Activated T-helper 1 cell treated with Interleukin-2 at 50 U/mL for 16 hours (primary cell): Measurements from ENCODE around the gene PDE5A.
"Not testable (repeated sequence)": the region's sequence is repeated elsewhere in the genome, so short reads cannot be mapped to it uniquely, and the experiment has no call there.

Source experiments
- DNase-seq: peaks from one replicate; pipeline ENCODE4 v3.0.0-alpha.2; 2020; ENCODE audit warnings: low read depth

The PDE5A gene

DNA sequence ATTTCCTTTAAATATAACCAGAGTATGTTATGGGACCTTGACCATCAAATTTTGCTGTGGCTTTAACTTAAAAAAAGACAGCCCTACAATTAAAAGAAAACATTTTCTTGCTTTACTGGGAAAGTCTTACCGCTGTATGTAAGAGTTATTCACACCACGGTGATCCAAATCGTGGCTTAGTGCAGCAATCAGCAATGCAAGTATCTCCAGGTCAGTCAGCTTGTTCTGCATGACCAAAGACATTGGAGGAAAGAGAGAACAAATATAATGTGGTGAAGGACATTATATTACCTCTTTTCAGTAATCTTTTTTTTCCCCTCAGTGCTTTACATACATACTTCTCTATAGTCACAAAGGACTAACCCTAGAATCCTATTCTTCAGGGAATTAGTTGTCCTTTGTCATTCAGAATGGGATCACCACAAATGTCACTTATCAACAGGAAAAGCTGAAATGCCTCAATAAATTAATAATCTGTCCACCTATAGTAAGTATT lies 109.6 kb downstream of the PDE5A start:
- no peak for DNase-seq

DNA sequence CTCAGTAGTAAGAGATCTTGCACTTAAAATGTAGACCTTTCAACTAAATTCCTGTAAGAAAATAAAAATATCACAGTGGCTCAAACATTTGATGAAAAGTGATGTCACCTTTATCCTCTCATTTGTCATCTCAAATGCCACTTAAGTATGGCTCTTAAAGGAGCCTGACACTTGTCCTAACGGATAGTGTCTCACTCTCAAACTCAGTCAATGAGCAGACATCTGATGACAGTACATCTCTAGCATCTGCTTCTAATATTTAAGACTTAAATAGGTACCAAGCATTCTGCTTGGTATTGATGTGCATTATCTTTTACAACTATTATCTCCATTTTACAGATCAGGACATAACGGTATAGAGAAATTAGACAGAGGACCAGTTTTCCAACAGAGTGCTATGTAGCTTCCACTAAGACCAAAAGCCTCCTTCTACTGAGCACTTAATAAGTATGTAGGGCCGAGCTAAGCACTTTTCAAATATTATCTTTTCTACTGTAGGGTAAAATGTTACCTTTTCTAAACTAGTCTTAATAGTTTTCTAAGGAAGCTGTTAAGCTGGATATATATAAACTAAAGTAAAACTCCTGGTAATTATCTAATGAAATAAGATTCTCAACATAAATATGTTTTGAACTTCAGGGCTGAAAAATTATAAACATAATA lies 110.2 kb downstream of the PDE5A start:
- DNase-seq: no peak

GRCh38 chr4:119517361-119518229 lies 111.0 kb downstream of the PDE5A start:
- DNase-seq: no peak

DNA sequence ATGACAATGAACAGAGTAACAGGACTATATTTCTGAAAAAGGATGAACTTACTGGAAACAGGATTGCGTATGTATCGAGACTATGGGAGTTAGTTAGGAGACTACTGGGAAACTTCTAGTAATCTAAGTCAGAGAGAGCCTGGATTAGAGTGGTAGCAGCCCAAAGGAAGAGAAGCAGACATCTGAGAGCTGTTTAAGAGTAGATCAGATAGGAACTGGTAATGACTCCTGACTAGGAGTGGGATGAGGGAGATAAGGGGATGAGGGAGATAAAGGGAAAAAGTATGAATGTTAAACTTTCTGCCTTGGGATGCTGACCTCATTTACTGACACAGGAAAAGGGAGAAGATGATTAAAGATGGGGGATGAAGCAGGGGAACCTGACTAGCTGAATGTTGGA lies 116.2 kb downstream of the PDE5A start:
- no peak for DNase-seq

- no peak for DNase-seq
Observed at GRCh38 chr4:119510395-119511149, 118.0 kb downstream of the PDE5A start.

GRCh38 chr4:119508281-119508680 lies 120.3 kb downstream of the PDE5A start:
- no peak for DNase-seq

DNA sequence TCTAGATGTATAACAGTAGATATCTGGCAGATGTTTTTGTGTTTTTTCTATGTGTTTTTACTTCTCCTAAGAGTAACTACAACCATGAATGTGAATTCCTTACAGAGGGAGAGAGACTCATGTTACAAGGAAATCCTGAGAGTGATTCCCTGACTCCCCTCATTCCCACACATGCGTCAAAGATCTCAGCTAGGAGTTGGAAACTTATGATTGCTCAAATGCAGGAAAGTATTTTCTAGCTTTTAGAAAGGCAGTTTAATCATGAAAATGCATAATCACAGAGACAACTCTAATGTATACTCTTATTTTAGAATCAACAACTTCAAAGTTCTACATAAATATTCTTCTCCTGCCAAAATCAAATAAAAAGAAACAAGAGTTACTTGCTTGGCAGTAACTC lies 121.8 kb downstream of the PDE5A start:
- no peak for DNase-seq

- no peak for DNase-seq
Observed at GRCh38 chr4:119504616-119505015, 124.0 kb downstream of the PDE5A start.

DNA sequence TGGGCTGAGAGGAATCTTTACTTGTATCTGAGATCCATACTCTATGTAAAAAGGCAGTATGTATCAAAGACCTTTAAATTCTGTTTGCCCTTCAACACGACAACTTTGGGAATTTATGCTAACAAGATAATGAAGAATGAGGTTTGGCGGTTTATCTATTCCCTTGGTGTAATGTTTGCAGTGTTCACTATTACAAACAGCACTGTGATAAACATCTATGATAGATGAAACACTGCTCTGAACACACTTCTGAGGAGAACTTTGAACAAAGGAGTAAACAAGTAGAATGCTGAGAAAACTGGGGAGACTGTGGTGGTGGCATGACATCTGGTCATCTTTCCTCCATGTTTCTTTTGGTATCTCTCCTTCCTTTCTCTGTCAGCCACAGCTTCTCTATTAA lies 126.9 kb downstream of the PDE5A start:
- no peak for DNase-seq

- DNase-seq: no peak
Observed at GRCh38 chr4:119498527-119498926, 130.1 kb downstream of the PDE5A start.

DNA sequence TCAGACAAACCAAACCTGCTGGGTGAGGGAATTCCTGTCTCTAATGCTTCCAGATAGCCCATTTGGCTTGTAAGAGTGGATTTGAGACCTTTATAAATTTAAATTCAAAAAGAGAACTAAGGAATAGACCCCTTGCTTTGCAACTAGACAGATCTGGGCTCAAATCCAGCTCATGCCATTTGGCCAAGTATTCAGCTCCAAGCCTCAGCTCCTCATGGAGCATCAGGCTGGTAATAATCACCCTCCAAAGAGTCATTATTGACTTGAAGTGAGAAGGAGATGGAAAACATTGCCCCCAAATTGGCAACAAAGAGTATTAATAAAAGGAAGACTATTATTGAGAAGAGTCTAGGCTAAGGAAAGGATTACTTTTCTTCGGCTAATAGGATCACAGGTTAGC lies 134.7 kb downstream of the PDE5A start:
- no peak for DNase-seq

- no peak for DNase-seq
Observed at GRCh38 chr4:119493419-119493818, 135.2 kb downstream of the PDE5A start.

DNA sequence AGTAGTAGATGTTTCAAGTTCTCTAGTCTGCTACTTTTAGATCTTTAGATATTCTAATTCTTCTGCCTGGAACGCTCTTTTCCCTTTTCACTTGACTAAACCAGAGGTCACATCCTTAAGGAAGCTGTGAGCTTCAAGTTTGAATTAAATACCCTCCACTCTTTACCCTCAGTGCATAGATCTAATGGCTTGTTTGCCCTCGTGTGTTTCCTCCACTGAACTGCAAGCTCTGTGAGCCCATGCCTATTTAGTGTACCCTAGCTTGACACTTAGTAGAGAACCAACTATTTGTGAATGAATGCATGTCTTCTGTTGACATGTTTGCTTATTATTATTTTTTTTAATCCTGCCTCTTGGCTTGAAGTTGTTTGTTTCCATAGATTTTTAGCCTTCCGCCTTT lies 138.3 kb downstream of the PDE5A start:
- DNase-seq: no peak

GRCh38 chr4:119489305-119489704 lies 139.3 kb downstream of the PDE5A start:
- DNase-seq: no peak

- no peak for DNase-seq
Observed at GRCh38 chr4:119480331-119480730, 148.3 kb downstream of the PDE5A start.

DNA sequence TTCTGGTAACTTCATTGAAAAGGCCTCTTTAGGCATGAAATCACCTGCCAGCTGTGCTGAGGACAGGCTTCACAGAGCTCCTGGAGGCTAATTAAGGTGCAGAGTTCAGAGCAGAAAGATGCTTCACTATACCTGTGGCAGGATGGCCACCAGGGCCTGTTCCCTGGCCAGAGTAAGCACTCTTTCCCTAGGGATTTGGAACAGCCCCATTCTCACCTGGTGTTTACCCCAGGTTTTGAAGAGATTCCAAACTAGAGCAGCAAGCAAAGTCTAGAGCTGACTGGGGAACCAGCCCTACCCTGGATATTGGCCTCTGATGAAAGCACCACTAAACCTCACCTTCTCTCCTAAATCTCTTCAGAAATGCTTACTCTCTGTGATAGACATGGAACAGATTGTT lies 148.8 kb downstream of the PDE5A start:
- DNase-seq: no peak

DNA sequence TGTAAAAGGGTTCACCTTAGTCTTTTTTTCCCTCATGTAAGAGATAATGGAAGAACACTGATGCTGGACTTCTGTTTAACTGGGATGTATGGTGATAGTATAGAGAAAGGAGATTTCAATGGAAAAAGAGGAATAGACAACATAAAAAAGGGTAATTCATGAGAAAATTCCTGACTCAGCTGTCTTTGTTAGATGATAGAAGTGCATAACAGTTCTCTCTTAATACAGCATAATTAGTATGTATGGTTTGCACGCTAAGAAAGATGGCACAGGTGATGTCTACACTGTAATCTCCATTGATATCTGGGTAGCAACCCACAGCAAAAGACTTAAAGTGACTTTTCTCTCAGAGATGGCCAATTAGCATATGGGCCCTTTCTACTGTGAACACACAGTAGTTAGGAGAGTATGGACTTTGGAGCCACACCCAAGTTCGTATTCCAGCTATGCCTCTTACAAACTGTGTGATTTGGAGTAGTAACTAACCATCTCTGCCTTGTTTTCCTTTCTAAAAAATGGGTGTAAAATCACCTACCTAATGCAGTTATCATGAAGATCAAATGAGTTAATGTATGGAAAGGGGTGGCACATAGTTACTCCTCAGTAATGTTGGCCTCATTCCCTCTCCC lies 149.3 kb downstream of the PDE5A start:
- DNase-seq: no peak

- no peak for DNase-seq
Observed at GRCh38 chr4:119478446-119479179, 150.0 kb downstream of the PDE5A start.

DNA sequence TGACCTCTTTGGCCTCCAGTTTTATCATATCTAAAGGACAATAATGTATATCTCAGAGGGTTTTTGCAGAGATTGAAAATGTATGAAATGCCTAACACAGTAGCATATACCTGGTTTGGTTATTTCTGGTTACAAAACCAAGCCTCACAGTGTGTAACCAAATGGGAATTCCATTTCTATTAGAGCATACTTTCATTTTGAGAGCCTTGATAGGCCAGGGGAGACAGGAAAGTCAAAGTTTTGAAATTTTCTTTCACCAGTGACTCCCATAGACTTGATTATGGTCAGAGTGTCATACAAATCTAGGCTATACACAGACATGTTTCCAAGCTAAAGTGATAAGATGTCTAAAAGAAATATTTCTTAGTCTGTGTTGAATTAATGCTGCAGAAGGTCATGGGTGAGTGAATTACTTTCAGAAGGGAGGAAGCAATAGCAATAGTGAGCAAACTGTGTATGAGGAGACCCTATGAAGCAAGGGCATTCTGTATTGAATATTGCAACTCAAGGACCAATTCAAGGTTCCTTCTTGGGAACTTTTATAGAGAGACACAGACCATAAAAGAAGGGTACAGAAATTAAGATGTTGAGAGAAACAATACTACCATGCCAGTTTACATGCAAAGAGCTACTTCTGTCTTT lies 151.1 kb downstream of the PDE5A start:
- DNase-seq: no peak

DNA sequence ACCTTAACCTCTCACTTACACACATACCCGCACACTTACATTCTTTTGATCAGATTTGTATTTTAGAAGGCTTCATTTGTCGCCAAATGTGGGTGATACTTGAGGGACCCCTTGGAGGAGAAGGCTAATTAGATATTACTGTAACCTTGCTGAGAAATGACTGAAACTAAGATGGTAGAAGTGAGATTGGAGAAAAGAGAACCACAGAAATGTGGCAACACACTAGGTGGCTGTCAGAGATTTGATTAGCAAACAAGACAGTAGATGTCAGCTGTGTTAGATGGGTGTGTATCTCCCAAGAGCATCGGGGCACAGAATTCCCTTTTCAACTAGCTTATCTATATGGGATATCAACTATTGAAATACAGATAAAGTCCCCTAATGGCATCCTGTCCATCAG lies 157.3 kb downstream of the PDE5A start:
- no peak for DNase-seq

DNA sequence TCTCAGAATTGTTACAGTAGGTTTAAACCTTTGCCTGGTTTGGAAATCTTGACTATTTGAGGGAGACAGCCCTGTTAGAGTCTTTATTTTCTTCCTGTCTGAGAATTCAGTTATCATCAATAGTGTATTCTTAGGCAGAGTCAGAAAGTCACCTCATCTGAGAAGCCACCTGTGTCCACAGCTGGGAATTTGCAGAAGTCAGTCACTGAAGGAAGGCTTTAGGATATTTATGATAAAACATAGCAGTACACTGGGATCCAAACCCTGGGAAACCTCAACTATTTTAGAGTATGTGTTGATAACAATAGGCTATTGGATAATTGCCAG lies 157.9 kb downstream of the PDE5A start:
- not testable (repeated sequence) for DNase-seq
